A549 treated with Mapracorat at 1 μM for 4 hours (cell line): ENCODE measurements around the gene NUP155. TPM values are rescaled to one million over a fixed set of nuclear protein-coding genes. Genes with fewer than 3 reads are reported as not detected.

ENCODE experiments used
- total RNA-seq: library from RNA; stranded (reverse); fragments of 200-300 nt; extraction: Qiagen RNA extraction; gene quantifications from 5 replicates; pipeline ENCODE4 v1.2.3, GENCODE V29; 2022

Gene NUP155
- total RNA-seq, result 14.7 to 19.6 TPM (median 17.5 TPM) in 5 replicates

GRCh38 chr5:37370864-37371726, at the start of gene NUP155:
NUP155 (minus strand) TSS chr5:37371106; CDS start chr5:37370977, 129 bp downstream.

GRCh38 chr5:37379100-37379628, 8.3 kb upstream of the NUP155 start, which contains the start of gene WDR70:
WDR70 (plus strand) TSS chr5:37379318; CDS start chr5:37379368, 50 bp downstream.

GRCh38 chr5:37248970-37249814, 121.7 kb downstream of the NUP155 start, which contains the start of gene CPLANE1:
CPLANE1 (minus strand) TSS chr5:37249376; CDS start chr5:37247698, 1,678 bp downstream.

Other genes starting within 250 kb of the NUP155 start
- 3.0 to 6.1 TPM (median 3.7 TPM) in 5 replicates for gene CPLANE1, start 121.7 kb downstream of the NUP155 start, total RNA-seq
- 10.7 to 13.7 TPM (median 12.2 TPM) in 5 replicates for gene WDR70, start 8.2 kb upstream of the NUP155 start, total RNA-seq